Cardiac septum (tissue), 1 donor: ENCODE results near the gene DNPEP. TPM values are rescaled to one million over a fixed set of nuclear protein-coding genes. Genes with fewer than 3 reads are reported as not detected.
A peak's percentile ranks its signal among the peaks of the same experiment; 100 is the strongest.
"Not testable (repeated sequence)": the region's sequence is repeated elsewhere in the genome, so short reads cannot be mapped to it uniquely, and the experiment has no call there.

Experiments
- DNase-seq: peaks from one replicate; pipeline ENCODE4 v3.0.0-alpha.2; 2020; ENCODE audit warnings: low spot score
- intact Hi-C: fragments of 100-400 bp; cut with DNase I; formaldehyde crosslinking; loops from one replicate; pipeline ENCODE4 v1.14.0; 2022
- total RNA-seq: library from RNA; stranded (reverse); fragmentation: NEBNext Ultra II Directional; extraction: Animal tissue kit (Norgen Biotek cat#: 25700); gene quantifications from one replicate; pipeline ENCODE4 v1.2.1, GENCODE V29; 2021
- donor health status: DM: no; HTN: no; CAD: no.

Gene DNPEP
- total RNA-seq, 1 donor from 2014 or later: 47.2 TPM

- intact Hi-C loops: loop anchor here (1.0 to 5.0 kb wide), 4 partner anchors 25 to 227 kb away; partner anchors contain the start of gene SPEG
- peak; percentile 86 for DNase-seq
These were observed 17.2 kb upstream of the DNPEP start for GRCh38 chr2:219404954-219405353.

DNA sequence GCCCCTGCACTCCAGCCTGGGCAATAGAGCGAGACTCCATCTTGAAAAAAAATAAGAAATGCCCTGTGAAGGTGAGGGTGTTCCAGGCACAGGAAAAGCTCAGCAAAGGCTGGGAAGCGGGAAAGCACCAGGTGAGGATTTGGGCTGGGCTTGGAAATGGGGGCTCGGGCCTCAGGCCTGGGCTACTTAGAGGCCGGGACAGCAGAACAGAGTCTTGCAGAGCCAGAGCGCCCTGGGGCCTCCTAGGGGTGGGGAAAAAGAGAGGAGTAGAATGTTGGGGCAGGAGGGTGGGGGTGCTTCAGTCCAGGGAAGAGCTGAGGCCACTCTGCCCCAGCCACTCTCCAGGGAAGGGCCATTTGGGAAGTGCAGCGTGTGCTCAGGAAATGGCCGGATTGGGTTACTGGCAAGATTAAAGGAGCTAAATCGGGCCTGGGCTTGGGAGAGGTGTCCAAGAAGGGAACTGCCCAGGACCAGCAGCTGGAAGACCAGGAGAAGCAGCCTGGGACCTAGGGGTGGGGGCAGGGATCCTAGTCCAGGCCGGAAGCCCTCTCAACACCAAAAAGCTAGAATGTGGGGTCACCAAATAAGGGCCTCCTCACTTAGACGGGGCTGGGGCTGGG is 16.7 kb upstream of the DNPEP start:
- intact Hi-C loops: loop anchor here (2.0 kb wide), 1 partner anchor 48 kb away; no protein-coding TSS in a partner anchor
- no peak for DNase-seq

DNA sequence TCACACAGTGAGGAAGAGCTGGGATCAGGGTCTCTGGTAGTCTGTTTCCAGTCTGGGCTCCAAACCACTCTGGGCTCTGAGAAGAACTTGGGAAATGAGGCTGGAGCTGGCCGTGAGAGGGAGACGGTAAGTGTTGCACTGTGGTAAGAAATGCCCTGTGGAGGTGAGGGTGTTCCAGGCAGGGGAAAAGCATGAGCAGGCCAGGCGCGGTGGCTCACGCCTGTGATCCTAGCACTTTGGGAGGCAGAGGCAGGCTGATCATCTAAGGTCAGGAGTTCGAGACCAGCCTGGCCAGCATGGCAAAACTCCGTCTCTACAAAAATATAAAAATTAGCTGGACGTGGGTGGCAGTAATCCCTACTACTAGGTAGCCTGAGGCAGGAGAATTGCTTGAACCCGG is 16.1 kb upstream of the DNPEP start:
- intact Hi-C loops: loop anchor here (2.0 kb wide), 2 partner anchors 49 to 117 kb away; no protein-coding TSS in a partner anchor
- no peak for DNase-seq

- intact Hi-C loops: loop anchor here (2.0 kb wide), 1 partner anchor 118 kb away; no protein-coding TSS in a partner anchor
- no peak for DNase-seq
These were observed 15.2 kb upstream of the DNPEP start for GRCh38 chr2:219402665-219403515.

- intact Hi-C loops: loop anchor here (2.0 kb wide), 1 partner anchor 119 kb away; no protein-coding TSS in a partner anchor
- no peak for DNase-seq
These were observed 13.9 kb upstream of the DNPEP start for GRCh38 chr2:219401606-219402005.

DNA sequence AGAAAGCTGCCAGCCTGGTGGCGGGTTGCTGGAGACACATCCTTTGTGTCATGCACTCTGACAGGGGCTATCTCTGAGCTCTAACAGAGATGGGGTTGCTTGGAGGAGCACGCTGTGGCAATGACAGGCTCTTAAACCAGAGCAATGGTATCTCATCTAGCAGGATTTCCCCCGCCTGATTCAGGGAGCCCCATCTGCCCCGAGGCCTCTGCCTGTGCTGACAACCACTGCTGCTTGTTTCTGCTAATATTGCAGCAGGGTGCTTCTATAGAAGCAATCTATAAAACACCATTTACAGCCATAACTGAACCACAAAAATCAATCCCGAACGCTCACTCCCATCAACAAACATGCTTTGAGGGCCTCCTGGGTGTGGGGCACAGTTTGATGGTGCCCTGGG is 12.8 kb upstream of the DNPEP start:
- intact Hi-C loops: no loop called here
- DNase-seq: no peak

DNA sequence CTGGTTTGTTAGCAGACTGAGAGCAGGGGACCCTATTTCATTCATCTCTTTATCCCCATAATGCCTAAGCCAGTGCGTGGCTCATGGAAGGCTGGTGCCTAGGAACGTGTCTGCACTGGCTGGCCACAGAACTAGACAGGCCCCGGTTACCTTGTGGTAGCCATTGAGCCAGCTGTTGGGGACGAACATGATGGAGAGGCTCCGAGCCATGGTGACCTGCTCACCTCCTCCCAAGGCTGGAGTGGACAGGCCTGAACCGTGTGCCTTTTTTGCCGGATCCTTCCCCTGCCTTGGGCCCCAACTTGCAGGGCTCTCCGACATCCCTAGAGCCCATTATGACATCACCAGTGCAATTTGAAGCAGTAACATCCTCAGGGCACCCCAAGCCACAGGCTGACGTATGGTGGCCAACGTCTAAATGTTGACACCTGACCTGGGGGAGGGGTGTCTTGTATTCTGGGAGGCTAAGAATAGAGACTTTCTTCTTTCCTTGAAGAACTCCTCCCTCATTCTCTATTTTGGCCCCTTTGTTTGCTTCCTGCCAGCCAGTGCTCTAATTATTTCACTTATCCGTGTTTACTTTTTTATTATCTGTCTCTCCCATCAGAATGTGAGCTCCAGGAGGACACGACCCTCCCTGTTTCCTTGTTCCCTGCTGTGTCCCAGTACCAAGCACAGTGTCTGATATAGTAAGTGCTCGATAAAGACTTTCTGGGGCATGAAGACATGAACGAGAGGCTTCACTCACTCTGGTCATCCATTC is 12.2 kb upstream of the DNPEP start:
- no peak for DNase-seq
- intact Hi-C loops: loop anchor here (10.0 kb wide), 1 partner anchor 295 kb away; no protein-coding TSS in a partner anchor

DNA sequence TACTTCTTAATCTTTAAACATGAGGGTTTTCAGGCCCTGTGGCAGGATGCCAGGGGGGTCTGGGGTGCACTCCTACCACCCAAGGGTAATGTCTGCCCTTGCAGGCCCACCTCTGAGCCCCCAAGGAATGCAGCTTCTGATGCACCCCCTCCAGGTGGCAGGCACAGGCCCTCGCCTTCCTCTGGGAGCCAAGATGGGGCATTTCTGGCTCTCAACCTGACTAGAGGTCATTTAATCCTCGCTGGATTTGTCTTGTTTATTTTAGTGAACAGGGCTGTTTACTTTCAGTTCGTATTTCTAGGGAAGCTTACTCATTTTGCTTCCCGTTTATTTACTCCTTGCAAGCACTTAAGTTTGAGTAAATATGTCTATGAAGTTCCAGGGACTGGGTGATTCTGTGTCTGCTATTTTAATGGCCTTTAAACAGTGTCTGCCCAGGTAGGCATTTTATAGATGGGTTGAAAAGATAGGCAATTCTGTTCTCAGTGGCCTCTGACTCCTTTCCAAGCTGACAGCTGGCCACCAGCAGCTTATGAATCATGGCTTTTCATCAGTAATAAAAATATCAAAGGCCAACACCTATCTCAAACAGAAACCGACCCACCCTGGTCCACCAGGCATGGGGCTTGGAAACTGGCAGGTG is 11.1 kb upstream of the DNPEP start:
- intact Hi-C loops: loop anchor here (10.0 kb wide), 1 partner anchor 296 kb away; no protein-coding TSS in a partner anchor
- no peak for DNase-seq

GRCh38 chr2:219396863-219397457 is 9.2 kb upstream of the DNPEP start:
- no peak for DNase-seq
- intact Hi-C loops: loop anchor here (10.0 kb wide), 1 partner anchor 298 kb away; no protein-coding TSS in a partner anchor

DNA sequence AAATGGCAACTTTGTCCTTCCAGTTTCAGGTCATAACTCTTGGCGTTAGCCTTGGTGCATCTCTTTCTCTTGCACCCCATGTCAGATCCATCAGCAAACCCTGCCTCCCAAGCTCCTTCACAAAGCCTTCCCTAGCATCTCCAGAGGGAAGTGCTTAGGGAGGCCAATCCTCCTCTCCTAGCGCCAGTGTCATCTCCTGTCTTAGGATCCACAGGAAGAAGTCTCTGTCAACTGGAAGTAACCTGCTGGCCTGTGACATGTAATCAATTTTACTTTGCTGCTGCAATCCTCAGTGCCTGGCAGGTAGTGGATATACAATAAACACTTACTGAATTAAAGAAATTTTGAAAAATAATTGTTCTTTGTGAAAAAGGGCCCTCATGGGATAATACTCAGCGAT is 7.9 kb upstream of the DNPEP start:
- intact Hi-C loops: loop anchor here (10.0 kb wide), 1 partner anchor 299 kb away; no protein-coding TSS in a partner anchor

DNA sequence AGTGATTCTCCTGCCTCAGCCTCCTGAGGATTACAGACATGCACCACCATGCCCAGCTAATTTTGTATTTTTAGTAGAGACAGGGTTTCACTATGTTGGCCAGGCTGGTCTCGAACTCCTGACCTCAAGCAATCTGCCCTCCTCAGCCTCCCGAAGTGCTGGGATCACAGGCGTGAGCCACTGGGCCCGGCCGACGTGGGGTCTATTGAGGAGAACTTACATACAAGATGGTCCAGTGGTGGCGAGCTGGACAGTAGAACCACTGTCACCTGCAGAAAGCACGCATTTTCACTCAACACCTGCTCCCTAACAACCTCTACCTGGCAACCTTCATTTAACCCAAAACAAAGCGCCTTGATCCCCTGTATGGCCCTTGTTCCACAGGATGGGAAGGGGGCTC is 7.3 kb upstream of the DNPEP start:
- intact Hi-C loops: loop anchor here (10.0 kb wide), 1 partner anchor 300 kb away; no protein-coding TSS in a partner anchor
- not testable (repeated sequence) for DNase-seq

More for the DNA sequence above, 7.9 kb upstream of the DNPEP start:
- no peak for DNase-seq

GRCh38 chr2:219392754-219393153 is 5.0 kb upstream of the DNPEP start:
- intact Hi-C loops: loop anchor here (10.0 kb wide), 1 partner anchor 302 kb away; no protein-coding TSS in a partner anchor
- DNase-seq: no peak

DNA sequence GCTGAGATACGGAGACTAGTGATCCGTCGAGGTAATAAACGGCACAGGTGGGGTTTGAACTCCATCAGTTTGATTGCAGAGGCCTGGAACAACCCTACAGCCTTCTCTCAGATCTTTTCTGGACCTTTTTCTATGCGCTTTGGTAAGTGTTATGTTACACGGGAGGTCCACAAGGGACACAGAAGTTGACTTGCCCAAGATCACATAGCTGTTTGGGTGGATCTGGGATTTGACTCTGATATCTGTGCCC is 1.1 kb upstream of the DNPEP start:
- DNase-seq: no peak
- intact Hi-C loops: loop anchor here (5.0 kb wide), 2 partner anchors 107 to 212 kb away; partner anchors contain the start of genes CNPPD1 and RETREG2

DNA sequence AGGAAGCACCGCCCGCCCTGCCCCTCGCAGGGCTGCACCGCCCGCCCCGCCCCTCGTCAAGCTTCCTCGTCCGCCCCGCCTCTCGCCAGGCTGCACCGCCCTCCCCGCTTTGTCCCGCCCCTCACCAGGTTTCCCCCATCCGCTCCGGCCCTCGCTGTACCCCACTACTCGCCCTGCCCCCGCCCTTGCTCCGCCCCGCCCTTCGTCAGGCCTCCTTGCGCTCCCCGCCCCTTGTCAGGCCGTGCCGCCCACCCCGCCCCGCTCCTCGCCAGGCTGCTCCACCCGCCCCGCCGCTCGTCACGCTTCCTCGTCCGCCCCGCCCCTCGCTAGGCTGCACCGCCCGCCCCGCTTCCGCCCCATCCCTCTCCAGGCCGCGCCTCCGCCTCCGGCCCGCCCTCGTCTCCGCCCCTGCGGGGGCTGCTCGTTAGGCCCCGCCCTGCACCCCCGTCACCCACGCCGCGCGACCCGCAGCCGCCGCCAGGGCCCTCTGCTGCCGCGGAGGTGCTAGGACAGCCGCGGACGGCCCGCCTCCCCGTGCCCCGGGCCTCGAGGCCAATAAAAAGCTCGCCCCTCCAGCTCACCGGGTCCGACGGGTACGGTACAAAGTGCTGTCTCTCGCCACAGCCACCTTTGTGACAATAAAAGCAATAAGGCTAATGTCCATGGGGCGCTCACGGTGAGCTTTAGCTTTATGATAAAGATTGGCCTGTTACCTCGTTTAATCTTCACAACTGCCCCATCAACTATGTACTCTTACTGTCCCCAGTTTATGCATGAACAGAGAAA is 602 bp upstream of the DNPEP start:
- intact Hi-C loops: loop anchor here (5.0 kb wide), 2 partner anchors 106 to 211 kb away; partner anchors contain the start of genes CNPPD1 and RETREG2
- DNase-seq: peak; percentile 99

GRCh38 chr2:219386532-219387280 is 1.0 kb downstream of the DNPEP start:
- intact Hi-C loops: loop anchor here (5.0 kb wide), 2 partner anchors 104 to 209 kb away; partner anchors contain the start of genes CNPPD1 and RETREG2
- DNase-seq: no peak

- intact Hi-C loops: loop anchor here (5.0 kb wide), 2 partner anchors 104 to 209 kb away; partner anchors contain the start of genes CNPPD1 and RETREG2
These were observed 1.7 kb downstream of the DNPEP start for GRCh38 chr2:219385958-219386520.

GRCh38 chr2:219384859-219385258 is 2.9 kb downstream of the DNPEP start:
- DNase-seq: no peak
- intact Hi-C loops: loop anchor here (5.0 kb wide), 2 partner anchors 103 to 208 kb away; partner anchors contain the start of genes CNPPD1 and RETREG2

More at GRCh38 chr2:219385958-219386520, 1.7 kb downstream of the DNPEP start:
- no peak for DNase-seq
